ENCODE results near the gene MAPRE2.
"Not testable (repeated sequence)": the region's sequence is repeated elsewhere in the genome, so short reads cannot be mapped to it uniquely, and the experiment has no call there.

MAPRE2 gene

DNA sequence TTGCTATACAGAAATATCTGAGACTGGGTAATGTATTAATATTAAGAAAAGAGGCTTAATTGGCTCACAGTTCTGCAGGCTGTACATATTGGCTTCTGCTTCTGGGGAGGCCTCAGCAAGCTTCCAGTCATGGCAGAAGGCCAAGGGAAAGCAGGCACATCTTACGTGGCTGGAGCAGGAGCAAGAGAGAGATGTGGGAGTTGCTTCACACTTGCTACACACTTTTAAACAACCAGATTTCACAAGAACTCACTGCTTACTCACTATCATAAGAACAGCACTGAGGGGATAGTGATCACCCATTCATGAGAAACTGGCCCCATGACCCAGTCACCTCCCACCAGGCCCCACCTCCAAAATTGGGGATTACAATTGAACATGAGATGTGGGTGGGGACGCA is 50.6 kb downstream of the MAPRE2 start:
- DNase-seq (ENCODE audit: low read depth in 2 of 2) = no peak

DNA sequence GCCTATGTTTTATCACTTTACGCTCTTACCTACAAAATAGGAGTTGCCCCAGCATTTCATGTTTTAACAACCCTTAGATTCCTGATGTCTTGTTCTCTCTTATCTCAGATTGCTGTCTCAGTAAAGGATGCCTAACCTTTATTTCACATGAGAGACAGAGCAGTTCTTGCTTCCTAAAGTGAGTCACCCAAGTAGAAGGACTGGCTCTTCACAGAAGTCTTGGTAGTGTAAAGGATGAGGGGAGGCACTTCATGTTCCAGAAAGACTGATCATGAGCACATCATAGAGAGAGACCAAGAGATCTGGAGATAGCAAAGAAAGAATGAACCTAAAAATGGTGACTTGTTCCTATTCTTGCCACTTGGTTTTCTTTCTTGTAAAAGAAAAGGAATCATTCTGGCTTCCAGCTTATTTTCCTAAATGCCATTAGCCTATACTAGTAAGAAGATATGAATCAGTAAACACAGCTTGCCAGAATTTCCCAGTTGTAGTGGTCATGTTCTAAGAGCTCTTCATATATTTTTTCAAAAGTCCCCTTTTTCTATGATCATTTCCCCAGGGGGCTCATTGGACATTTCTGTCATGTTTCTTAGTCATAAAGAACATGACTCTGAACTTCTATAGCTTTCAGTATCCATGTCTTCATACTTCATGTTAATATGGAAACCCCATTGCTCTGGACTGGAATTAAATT is 54.9 kb downstream of the MAPRE2 start:
- no peak for DNase-seq (ENCODE audit: low read depth in 2 of 2)

DNA sequence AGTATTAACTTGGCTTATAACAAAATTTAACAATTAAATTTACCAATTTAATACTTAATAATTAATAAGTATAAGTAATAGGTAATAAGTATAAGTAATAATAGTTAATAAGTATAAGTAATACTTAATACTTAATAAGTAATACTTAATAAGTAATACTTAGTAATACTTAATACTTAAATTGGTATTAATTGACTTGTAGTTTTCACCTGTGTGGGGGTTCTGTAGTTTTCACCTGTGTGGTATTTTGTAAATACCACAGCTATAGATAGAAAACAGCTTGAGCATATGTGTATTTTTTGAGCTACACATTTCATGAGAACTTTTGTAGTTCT is 55.4 kb downstream of the MAPRE2 start:
- no peak for DNase-seq (ENCODE audit: low read depth in 2 of 2)

DNA sequence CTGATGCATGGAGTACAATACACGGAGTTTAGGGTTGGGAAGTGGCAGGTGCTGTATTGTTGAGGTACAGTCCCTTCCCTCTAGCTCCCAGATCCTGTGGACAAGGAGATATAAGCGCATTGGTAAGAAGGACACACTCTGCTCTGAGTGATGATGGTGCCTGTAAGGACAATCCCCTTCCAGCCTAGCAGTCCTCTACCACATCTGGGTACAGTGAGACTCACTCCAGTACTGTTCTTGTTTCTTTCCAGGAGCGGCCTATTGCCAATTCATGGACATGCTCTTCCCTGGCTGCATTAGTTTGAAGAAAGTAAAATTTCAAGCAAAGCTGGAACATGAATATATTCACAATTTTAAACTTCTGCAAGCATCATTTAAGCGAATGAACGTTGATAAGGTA is 56.0 kb downstream of the MAPRE2 start:
- DNase-seq (ENCODE audit: low read depth in 2 of 2) = no peak

DNA sequence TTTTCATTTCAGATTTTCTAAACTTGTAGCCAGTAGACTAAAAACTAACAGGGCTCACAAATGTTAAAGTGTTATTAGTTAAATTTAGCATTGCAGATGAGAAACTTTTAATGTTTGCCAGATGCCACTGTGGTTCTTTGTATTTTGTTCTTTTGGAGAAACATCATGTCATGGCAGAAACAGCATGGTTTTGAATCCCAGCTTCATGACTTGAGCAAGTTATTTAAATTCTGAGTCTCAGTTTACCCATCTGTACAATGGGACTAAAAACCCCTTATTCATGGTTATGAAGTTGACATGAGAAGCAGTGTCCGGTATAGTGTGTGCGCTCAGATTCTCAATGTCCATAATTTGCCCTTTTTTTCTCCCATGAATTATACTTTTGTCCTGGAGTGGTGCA is 56.5 kb downstream of the MAPRE2 start:
- DNase-seq (ENCODE audit: low read depth in 2 of 2) = no peak

DNA sequence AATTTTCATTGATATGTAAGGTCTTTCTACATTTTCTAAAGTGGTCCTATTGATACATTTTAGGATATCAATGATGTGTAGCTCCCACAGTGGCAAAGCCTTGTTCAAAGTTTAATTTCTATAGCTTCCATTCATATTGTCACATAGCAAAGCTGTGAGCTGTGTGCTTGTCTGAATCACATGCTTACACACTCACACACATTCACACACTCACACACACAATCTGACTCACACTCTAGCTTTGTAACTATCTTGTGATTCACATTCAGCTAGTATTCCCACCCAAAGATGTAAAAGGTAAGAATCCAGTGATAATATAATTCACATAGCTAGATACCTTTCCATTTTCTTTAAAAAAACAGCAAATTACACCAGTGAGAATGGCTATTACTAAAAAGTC is 58.7 kb downstream of the MAPRE2 start:
- no peak for DNase-seq (ENCODE audit: low read depth in 2 of 2)

DNA sequence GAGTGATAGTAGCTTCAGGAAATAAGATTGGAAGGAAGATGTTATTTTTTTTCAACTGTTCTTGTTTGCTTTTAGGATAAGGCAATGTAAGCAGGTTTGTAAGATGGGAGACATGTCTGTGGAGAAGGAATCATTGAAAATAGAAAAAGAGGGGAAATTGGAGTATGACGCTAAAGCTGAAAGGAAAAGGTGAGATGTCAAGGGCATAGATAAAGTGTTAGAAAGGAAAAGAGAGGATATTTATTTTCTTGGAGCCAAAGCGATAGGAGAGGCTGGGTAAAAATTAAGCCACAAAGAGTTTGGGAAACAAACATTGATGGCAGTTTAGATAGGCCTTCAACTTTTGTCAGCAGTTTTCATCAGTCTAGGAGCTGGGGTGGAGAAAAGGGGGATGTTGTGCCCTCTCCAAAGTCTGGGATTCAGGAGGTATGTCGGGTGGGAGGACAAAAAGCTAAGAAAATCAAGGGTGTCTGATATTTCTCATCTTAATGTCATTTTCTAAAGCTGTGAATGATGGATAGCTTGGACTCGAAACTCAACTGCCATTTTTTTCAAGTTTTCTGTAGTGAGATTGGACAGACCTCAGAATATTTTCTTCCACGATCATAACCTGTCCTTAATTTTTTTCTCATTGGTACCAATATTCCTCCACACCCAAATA is 63.3 kb downstream of the MAPRE2 start:
- DNase-seq (ENCODE audit: low read depth in 2 of 2) = no peak

DNA sequence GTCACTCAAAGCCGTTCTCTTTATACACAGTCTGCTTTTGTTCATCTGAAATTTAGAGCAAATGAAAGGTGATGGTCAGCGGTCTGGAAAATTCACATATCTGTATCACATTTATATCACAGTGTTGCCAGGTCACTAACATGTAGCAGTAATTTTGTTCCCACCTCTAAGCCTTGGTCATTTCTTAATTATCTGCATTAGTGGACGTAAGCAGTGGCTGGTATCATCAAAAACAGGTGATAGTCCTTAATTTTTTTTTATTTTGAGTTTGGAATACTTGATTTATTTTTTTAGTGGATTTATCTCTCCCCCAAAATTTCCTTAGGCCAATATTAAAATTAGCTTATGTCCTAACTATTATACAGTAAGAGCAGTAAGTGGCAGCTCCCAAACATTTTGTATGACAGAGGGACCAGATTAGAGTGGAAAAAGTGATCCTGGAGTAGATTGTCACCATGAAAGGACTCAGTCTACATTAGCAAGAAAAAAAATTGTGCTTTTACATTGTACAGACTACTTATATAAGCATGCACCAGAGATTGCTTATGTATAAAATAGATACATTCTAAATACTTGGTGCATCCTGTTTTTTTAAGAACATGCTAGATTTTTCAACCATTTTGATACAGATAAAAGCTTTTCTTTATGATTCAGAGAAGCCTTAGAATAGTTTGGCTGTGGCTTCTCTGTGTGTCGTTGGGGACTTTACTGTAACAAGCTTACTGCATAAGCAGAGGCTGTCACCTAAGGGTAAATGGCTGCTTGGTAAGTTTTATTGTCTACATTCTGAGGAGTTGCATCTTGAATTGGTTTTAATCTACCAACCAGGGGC is 65.0 kb downstream of the MAPRE2 start:
- no peak for DNase-seq (ENCODE audit: low read depth in 2 of 2)

DNA sequence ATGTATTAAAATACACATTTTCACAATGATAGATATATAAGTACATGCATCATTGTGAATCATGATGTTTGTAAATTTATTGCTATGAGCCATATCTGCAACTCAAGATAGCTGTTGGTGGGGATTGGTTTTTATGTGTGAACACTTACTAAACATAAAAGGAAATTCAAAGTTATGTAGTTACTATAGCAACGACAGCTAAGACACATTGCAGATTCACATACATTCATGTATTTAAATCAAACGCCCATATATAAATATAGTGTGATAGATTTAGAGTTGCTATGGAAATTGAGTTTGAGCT is 65.6 kb downstream of the MAPRE2 start:
- no peak for DNase-seq (ENCODE audit: low read depth in 2 of 2)

DNA sequence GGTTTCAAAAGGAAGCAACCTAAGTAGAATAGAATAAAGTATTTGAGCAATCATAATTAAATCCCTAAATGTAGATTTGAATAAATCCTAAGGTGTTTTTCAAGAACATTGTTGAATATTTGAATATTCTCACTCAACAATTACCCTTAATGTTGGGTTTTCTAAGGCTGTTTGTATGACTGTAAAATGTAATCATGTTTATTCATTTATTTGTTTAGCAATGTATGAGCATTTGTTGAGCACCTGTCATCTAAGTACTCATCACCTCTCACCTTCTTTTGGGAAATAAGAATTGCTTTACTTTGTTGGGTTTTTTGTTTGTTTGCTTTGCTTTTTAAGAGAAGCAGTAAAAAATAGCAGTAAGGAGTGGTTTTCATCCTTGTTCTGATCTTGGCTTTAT is 66.0 kb downstream of the MAPRE2 start:
- no peak for DNase-seq (ENCODE audit: low read depth in 2 of 2)

DNA sequence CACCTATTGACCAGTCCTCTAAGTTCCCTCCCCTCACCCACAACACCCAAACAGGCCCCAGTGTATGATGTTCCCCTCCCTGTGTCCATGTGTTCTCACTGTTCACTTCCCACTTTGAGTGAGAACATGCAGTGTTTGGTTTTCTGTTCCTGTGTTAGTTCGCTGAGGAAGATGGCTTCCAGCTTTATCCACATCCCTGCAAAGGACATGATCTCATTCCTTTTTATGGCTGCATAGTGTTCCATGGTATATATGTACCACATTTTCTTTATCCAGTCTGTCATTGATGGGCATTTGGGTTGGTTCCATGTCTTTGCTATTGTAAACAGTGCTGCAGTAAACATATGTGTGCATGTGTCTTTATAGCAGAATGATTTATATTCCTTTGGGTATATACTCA is 66.9 kb downstream of the MAPRE2 start:
- DNase-seq (ENCODE audit: low read depth in 2 of 2) = not testable (repeated sequence)

DNA sequence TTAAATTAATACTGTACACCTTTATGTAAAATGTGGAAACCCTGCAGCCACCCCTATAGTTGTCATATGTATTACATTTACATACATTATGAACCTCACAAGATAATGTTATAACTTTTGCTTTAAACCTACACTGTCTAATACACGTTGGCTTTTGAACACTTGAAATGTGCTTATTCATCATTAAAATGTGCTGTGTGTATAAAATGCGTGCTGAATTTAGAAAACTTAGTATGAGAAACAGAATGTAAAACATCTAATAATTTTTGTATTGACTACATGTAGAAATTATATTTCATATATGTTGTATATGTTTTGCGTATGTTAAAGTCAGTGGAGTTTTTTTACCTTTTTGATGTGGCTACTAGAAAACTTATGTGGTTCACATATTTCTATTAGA is 68.8 kb downstream of the MAPRE2 start:
- DNase-seq (ENCODE audit: low read depth in 2 of 2) = no peak

DNA sequence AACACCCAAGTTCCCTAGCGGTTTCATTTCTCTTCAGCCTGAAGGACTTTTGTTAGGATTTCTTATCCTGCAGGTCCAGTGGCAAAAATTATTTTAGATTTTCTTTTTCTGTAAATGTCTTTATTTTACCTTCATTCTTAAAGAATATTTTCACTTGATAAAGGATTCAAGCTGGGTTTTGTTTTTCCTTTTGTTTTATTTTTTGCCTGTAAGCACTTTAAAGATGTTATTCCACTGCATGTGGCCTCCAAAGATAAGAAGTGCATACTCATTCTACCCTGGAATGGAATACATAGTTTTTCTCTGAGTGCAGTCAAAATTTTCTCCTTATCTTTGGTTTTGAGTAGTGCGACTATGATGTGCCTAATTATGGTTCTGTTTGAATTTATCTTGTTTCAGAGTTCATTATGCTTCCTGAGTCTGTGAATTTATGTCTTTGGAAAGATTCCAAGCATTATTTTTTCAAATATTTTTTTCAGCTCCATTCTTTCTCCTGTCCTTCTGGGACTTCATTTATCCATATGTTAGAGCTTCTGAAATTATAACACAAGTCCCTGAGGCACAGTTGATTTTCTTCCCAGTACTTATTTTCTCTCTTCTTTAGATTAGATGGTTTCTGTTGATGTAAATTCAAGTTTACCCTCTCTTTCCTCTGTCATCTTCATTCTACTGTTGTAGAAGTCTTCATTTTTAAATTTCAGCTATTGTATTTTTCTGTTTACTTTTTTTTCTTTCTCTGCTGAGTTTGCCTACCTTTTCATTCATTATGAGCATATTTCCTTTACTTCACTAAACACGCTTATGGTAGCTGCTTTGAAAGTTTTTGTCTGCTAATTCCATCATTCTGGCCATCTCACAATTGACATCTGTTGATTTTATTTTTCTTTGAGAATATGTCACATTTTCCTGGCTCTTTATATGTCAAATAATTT is 69.6 kb downstream of the MAPRE2 start:
- no peak for DNase-seq (ENCODE audit: low read depth in 2 of 2)

DNA sequence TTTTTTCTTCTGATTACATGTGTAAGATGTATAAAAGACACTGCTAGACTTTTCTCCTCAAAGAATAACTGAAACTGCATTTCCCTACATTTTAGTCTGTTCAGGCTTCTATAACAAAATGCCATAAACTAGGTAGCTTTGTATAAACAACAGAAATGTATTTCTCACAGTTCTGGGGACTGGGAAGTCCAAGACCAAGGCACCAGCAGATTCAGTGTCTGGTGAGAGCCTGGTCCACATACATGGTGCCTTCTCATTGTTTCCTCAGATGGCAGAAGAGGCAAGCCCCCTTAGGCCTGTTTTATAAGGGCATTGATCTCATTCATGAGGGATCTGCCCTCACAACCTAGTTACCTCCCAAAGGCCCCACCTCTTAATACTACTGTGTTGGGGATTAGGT is 71.5 kb downstream of the MAPRE2 start:
- no peak for DNase-seq (ENCODE audit: low read depth in 2 of 2)

DNA sequence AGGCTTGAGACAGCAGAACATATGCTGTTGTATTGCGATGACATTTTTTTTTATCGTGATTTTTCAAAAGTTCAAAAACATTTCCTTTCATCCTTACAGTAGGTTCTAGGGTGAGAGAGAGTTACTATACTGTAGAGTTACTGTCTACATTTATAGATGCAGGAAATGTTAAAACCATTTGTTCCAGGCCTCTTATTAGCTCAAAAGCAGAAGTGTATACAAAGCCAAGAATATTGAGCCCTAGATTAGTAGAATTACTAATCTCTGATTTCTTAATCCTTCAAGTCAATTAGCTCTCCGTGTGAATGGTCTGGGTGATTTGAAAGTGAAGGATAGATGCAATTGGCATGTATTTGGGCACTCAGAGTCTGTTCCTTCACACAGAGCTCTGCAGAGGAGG is 73.1 kb downstream of the MAPRE2 start:
- no peak for DNase-seq (ENCODE audit: low read depth in 2 of 2)

DNA sequence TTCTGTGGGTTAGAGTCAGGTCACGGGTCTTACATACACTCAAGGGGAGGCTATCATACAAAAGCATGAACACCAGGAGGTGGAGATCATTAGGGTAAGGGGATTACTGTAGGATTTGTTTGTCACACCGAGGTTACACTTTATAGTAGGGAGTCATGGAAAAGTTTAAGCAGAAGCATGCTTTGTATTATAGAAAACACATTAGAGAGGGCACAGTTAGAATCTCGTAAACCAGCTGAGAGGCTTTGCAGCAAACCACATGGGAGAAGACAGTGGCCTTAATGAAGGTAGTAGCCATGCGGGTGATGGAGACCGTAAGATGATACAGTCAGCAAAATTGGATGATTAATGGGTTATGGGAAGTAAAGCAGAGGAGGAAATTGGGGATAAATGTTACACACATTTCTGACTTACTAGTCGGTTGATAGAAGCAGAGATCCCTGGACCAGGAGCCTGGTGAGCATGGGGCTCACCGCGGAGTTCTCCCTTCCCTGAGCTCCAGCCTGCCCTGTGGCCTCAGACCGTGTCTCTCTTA is 75.6 kb downstream of the MAPRE2 start:
- DNase-seq (ENCODE audit: low read depth in 2 of 2) = no peak

DNA sequence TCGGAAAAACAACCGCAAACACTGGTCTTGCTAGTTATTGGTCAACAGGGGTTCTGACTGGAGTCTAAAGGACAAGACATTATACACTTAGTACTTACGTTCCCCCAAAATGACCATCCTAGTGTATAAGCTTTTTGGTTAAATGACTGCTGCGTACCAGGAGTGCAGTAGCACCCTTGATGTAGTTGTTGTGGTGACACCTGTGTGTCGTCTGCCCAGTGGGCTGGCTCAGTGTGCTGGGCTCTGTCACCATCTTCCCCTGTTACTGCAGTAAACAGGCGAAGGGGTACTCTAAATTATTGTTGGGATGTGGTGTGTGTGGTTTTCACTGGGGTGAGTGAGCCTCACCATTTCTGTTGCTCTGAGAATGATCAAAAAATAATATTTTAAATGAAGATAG is 76.2 kb downstream of the MAPRE2 start:
- DNase-seq (ENCODE audit: low read depth in 2 of 2) = no peak

DNA sequence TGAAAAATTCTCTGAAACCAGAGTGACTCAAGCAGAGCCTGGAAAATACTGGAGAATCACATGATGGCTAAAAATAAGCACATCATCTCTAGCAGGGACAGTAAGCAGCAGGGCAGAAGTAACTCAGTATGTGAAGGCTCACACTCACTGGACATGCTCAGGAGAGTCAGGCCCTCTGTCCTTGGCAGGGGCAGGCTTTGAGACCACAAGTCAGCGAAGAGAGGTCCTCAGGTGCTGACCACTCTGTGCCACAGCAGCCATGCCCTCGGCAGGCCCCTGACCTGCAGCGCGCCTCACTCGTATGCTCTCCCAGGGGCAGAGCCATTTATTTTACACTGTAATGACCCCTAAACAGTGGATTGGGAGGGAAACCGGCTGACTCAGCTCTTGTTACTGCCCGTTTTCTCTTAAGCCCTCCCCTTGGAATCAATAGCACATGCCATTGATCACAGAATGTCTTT is 76.8 kb downstream of the MAPRE2 start:
- DNase-seq (ENCODE audit: low read depth in 2 of 2) = no peak

DNA sequence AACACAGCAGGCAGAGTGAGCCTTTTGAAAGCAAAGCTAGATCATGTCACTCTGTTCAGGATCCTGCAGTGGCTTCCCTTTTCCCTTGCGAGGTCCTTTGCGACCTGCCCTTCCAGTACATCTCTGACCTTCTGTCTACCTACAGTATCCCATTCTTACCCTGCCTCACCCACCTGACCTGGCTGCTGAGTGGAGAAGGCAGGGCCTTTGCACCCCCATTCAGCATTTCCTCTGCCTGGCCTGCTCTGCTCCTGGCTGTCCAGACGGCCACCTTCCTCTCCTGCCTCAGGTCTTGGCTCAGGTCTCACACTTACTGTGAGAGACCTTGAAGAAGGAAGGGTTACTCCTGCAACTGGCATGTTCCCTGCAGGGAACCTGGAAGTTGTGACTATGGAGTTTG is 77.4 kb downstream of the MAPRE2 start:
- DNase-seq (ENCODE audit: low read depth in 2 of 2) = no peak

DNA sequence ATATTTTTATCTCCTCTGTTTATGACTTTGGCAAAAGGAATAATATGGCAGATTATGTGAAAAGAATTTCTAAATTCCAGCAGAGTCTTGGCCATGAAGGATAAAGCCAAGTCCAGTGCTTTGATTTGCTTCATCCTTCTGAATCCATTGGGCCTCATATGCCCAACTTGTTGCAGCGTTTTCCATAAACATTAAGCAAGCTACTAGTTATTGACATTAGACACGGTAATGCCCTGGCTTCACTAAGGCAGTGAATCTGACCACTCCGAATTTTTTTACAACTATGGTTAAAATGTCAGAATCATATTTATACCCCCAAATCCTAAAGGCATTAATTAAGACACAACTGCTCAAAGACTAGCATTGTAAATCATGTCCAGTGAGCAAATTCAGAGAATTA is 79.8 kb downstream of the MAPRE2 start:
- DNase-seq (ENCODE audit: low read depth in 2 of 2) = no peak

DNA sequence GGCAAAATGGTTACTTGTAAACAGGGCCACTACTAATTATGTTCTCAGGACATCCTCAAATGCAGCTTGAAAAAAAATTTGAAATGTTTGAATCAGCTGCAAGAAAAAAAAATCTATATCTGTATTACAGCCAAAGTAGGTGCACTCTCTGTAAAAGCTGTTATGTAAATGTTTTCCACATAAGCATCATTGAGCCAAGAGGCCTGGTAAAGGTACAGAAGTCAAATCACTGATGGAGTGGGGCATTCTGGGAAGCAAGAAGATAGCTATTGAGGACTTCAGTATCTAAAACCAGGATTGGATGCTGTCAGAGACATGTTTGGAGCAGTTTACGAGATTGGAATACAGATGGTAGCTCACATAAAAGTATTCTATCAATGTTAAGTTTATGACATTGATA is 80.3 kb downstream of the MAPRE2 start:
- DNase-seq (ENCODE audit: low read depth in 2 of 2) = no peak

Measured in stimulated activated CD4-positive, alpha-beta T cell treated with anti-CD3 and anti-CD28 coated beads, Interleukin-12 subunit alpha, Interleukin-12 subunit beta, amount 100 ng/mL, for 24 hours (primary cell).